Cardiac fibroblast (primary cell): ENCODE data around the gene MAN1A2.
"Not testable (repeated sequence)": the region's sequence is repeated elsewhere in the genome, so short reads cannot be mapped to it uniquely, and the experiment has no call there.

ENCODE experiments used
- DNase-seq, 2 donors: peaks; one replicate each; pipeline versions ENCODE4 v3.0.0 to v3.0.0-alpha.2; 2010; ENCODE audit warnings: low read depth in 2 of 2
- H3K4me3 ChIP-seq, 2 donors: replicated peaks in 1 of 2; 1 replicate in 1 of 2; 2 replicates in 1 of 2; pipeline ENCODE4 v1.5.1; 2011; ENCODE audit warnings: low read depth in 2 of 2, low read length in 2 of 2, mild to moderate bottlenecking in 2 of 2, moderate library complexity in 1 of 2
- CTCF ChIP-seq: IDR thresholded peaks from one replicate; pipeline ENCODE4 v1.5.1; 2011; ENCODE audit warnings: low read depth, mild to moderate bottlenecking, low read length, inconsistent platforms

Gene MAN1A2

GRCh38 chr1:117425050-117425734 lies 57.9 kb downstream of the MAN1A2 start:
- no peak for DNase-seq
- H3K4me3 ChIP-seq: no peak overlapping the region
- TF ChIP-seq CTCF: no peak

- H3K4me3 ChIP-seq: no peak overlapping the region
- DNase-seq: no peak
- no peak for TF ChIP-seq CTCF
Measured at GRCh38 chr1:117427297-117427696, 60.0 kb downstream of the MAN1A2 start.

- TF ChIP-seq CTCF: no peak
- H3K4me3 ChIP-seq: no peak overlapping the region
- DNase-seq: no peak
Measured at GRCh38 chr1:117433943-117434342, 66.7 kb downstream of the MAN1A2 start.

- H3K4me3 ChIP-seq: no peak overlapping the region
- no peak for DNase-seq
- TF ChIP-seq CTCF: no peak
Measured at GRCh38 chr1:117436513-117436912, 69.3 kb downstream of the MAN1A2 start.

GRCh38 chr1:117447661-117448060 lies 80.4 kb downstream of the MAN1A2 start:
- peak; percentile 3 to 55 for DNase-seq
- TF ChIP-seq CTCF: no peak
- no peak overlapping the region for H3K4me3 ChIP-seq

- no peak for TF ChIP-seq CTCF
- DNase-seq: no peak
- H3K4me3 ChIP-seq: no peak overlapping the region
Measured at GRCh38 chr1:117452216-117452615, 85.0 kb downstream of the MAN1A2 start.

GRCh38 chr1:117453958-117454357 lies 86.7 kb downstream of the MAN1A2 start:
- H3K4me3 ChIP-seq: no peak overlapping the region
- DNase-seq: no peak
- TF ChIP-seq CTCF: no peak

GRCh38 chr1:117458410-117458809 lies 91.2 kb downstream of the MAN1A2 start:
- not testable (repeated sequence) for DNase-seq, H3K4me3 ChIP-seq
